Left renal pelvis (tissue), 4 donors: ENCODE results near the gene IFITM10. TPM values are rescaled to one million over a fixed set of nuclear protein-coding genes. Genes with fewer than 3 reads are reported as not detected.

Experiments used
- DNase-seq, 4 donors: peaks; one replicate each; pipeline ENCODE4 v3.0.0-alpha.2; 2013; ENCODE audit warnings: low read depth in 4 of 4, low spot score in 3 of 4
- polyA plus RNA-seq, 4 donors: library from polyadenylated mRNA; unstranded; fragments of 120-200 nt; gene quantifications; one replicate each; pipeline ENCODE4 v1.2.1, GENCODE V29; 2013; ENCODE audit not compliant: insufficient read length in 4 of 4

The IFITM10 gene
- polyA plus RNA-seq, 4 donors = 0.11 to 0.47 (median 0.22) TPM

DNA sequence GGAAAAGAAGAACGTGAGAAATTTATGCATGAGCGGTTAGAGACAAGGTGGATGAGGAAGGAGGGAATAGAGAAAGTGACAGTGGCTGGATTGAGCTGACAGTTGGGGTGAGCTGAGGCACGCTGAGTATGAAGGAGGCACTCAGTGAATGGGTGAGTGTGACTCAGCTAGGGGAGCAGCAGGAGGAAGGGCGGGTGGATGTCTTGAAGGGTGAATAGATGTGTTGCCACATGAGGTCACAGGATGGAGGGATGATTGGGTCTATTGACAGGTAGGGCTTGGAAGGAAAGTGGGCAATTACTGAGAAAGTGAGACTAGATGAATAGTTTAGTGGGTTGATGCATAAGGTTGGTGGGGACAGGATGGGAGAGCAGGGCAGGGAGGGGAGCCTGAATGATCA is 8.0 kb downstream of the IFITM10 start:
- no peak for DNase-seq

DNA sequence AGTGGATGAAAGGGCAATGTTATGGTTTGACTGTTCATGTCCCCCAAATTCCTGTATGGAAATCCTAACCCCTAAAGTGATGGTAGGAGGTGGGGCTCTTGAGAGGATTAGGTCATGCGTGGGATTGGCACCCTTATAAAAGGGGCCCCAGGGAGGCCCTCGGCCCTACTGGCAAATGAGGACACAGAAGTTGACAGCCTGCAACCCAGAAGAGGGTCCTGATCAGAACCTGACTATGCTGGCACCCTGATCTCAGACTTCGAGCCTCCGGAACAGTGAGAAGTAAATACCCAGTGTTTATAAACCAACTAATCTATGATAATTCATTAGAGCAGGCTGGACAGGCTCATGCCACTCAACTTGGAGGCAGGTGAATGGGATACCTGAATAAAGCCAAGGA is 8.7 kb downstream of the IFITM10 start:
- no peak for DNase-seq

DNA sequence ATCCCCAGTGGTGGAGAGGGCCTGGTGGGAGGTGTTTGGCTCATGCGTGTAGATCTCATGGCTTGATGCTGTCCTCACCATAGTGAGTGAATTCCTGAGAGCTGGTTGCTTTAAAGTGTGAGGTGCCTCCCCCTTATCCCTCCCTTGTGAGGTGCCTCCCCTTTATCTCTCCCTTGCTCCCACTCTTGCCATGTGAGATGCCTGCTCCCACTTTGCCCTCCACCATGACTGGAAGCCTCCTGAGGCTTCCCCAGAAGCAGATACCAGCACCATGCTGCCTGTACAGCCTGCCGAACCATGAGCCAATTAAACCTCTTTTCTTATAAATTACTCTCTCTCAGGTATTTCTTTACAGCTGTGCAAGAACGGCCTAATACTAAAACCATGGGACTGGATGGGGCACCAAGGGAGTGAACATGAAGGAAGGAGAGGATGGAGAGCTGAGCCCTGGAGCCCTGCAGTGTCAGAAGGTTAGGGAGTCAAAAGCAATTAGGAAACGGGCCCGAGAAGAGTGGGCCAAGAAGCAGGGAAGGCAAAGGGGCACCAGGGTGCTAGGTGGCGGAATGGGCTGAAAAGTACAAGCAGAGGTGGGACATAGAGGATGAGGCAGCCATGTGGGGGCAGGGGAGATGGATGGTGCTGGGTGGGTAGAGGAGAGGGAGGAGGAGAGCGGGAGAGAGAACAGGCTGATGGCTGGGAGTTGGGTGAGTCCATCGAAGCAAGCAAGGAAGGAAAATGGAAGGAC is 9.4 kb downstream of the IFITM10 start:
- no peak for DNase-seq

DNA sequence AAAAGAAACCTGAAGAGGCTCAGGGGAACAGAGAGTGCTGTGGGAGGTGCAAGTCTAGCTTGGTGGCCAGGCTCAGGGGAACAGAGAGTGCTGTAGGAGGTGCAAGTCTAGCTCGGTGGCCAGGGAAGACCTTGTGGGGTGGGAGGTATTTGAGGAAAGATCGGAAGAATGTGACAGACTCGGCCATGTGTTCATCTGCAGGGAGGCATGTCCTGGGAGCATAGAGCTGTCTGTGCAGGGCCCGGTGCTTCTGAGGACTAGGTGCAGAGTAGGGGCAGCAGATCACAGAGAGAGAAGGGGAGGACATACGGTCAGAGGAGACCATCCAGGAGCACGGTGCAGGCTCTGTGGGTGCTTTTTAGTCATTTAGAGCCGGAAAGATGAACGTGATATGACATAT is 10.8 kb downstream of the IFITM10 start:
- DNase-seq = no peak

DNA sequence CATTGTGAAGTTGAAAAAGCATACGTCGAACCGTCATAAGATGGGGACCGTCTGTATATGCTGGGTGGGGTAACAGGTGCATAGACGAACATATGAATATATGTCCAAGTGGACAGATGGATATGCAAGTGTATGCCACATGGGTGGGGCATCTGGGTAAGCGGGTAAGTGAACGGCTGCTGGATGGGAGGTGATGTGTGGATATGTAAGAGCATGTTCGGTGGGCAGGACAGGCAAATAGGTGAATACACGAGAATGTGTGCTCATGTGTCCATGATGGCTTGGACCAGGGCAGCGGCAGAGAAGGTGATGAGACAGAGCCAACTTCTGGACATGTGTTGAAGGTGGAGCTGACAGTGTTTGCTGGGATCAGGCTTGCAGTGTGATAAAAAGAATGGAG is 12.0 kb downstream of the IFITM10 start:
- no peak for DNase-seq

DNA sequence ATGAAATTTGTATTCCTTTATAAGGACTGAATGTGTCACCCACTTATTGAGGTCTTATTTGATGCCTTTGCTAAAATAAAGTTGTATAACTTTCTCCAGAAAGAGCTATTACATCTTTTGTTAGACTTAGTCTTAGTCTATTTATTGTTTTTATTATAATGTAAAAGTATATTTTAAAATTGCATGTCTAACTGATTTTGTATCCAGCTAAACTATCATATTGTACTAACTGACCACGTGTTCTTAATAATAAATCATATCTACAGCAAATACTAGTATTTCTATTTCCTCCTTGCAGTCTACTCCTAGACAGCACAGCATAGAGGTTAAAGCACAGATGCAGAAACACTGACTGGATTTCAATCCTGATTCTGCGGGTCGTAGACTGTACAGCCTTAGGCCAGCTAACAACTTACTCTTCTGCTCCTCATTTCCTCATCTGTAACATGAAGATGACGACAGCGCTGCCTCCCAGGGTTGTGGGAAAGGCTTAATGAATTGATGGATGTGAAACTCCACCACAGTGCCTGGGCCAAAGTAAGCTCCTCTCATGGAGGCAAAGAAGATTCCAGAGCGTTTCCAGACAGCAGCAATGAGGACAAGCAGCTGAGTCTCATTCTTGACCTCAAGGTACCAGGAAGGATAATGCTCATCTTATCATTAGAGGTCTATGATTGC is 13.2 kb downstream of the IFITM10 start:
- DNase-seq = no peak

DNA sequence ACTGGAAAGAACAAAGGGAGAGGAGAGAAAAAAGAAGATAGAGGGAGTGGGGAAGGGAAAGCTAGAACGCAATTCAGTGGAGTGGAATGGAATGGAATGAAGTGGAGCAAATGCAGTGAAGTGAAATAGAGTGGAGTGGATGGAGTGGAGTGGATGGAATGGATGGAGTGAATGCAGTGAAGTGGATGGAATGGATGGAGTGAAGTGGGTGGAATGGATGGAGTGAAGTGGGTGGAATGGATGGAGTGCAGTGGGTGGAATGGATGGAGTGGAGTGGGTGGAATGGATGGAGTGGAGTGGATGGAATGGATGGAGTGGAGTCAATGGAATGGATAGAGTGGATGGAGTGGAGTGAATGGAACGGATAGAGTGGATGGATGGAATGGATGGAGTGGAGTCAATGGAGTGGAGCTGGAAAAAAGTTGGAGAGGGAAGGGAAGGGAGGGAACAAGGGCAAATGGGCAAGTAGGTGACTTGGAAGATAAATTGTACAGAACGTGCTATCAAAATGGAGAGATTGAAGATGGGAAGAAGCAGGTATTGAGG is 13.9 kb downstream of the IFITM10 start:
- DNase-seq = no peak

DNA sequence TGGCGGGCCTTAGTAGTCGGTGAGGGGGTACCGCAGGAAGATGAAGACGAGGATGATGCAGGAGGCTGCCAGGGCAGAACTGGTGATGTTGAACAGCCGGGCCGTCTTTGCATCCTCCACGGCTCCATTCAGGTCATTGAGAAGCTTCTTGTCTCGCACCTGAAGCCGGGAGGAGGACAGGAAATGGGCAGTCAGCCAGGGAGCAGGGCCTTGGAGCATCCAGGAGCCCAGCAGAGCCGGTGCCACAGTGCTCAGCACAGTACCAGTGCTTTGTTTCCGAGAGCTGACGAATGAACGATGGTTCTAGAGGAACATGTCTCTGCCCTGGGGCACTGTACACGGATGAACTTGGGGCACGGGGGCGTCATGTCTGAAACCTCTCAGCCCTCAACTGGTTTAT is 15.1 kb downstream of the IFITM10 start:
- DNase-seq = no peak

DNA sequence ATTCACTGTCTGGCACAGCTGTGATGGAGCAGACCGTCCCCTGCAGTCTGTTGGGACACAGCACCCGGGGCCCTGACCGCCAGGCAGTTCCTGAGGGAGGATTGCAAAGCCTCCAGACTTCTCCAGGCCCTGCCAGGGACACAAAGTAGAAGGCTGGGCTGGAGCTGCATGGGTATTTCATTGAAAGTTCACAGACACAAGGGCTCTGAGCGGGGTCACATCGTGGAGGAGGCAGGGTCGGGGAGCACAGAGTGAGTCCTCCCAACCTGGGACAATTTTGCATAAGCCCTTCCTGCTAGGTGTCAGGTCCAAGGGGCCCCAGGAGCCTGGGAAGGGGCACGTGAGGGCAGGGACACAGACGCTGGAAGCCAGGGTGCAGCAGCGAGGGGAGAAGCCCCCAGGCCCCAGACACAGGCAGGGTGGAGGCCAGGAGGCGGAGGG is 15.7 kb downstream of the IFITM10 start:
- no peak for DNase-seq

DNA sequence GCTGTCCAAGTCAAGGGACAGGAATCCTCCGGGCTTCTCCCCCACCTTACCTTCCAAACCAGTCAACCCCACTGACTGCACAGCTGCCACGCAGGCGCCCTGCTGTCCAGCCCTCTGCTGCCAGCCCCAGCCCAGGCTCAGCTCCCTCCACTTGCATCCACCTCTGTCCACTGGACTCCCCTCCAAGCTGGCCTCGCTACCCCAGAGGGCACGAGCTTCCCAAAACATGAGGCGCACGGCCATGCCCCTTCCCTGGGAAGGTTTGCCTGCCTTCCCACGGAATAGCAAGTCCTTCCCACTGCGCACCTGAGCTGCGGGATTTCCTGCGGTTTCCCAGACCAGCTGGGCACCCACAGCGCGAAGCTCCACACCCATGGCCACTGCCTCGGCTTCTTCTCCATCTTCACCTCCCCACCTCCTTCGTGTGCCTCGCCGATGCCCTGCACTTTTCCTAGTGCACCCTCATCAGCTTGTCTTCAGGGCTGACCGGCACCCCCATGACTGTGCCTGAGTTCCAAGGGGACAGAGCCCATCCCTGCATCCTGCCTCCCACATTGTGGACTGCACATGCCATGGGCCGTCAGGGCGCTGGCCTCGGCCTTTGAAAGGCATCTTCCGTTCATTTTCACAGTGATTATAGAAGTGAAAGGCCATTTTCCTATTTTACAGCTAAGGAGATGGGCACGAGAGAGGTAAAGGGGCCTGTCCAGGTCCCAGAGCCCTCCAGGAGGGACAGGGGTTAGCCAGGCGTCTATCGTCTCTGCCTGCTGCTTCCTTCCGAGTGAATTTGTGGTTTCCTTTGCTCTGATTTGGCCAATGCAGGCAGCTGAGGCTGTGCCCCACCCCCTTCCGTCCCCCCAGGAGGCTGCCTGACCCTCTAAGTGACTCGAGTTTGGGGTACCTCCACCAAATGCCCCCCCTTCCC is 16.4 kb downstream of the IFITM10 start:
- no peak for DNase-seq

DNA sequence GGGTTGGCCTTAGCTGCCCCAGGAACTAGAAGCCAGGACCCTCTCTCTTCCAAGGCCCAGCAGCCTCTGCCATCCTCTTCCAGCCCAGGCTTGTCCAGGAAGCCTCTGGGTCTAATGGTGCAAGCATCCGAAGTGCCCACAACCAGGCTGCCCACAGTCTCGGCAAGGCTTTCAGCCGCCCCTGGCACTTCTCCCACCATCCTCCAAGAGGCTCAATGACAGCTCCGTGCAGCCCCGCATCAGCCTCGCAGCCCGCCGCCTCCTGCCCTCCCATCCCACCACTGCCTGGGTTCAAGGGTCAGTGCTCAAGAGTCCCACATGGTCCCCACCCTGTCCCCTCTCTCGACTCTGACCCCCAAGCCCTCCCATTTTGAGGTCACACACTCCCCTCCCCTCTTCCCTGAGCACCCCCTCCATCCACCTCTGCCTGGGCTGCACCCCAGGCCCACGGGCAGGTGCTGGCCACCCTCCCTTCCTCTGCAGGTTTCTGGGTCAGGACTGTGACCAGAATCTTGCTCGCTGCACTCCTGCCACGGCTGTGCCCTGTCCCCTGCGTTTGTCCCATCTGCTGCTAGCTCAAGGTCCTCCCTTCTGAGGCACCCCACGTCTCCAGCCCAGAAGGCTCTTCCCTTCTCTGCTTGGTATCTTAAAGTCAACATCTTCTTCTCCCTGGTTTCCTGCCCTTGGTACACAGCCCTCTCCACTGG is 17.2 kb downstream of the IFITM10 start:
- DNase-seq = no peak

DNA sequence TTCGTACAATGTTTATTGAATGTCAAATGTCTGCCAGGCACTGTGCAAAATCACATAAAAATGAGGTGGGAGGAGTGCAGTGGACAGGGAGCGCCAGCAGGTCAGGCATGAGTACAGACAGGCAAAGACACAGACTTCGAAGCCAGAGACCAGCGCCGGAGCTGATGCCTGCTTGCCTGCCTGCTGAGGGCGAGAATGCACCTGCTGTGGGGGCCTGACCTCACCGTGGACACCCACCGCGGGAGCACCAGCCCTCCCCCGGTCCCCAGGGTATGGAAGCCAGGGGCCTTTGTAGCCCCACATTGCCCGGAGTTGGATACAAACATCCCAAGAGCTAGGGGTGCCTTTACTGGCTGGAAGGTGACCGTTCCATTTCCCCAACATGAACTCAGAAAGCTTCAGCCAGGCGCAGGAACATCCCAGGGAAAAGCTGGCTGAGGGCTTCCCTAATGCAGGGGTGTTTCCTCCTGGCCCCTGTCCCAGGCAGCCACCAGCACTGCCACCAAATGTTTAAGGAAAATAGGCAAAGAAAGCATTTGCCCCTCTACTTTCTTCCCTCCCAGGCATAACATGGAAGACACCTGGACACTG is 17.9 kb downstream of the IFITM10 start:
- DNase-seq = no peak

DNA sequence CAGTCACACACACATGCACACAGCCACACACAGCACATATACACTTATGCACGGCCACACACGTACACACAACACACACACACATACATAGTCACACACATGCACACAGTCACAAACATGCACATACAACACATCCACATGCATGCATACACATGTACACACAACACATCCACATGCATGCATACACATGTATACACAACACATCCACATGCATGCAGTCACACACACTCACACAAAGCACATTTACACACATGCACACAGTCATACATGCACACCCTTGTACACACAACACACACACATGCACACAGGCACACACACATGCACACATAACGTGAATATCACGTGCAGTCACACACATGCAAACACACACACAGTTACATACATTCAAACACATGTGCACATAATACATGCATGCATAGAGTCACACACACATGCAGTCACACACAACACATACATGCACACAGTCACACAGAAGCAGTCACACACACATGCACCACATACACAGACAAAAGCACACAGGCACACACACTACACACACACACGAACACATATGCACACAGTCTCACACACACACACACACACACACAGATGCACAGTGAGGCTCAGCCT is 18.8 kb downstream of the IFITM10 start:
- DNase-seq = no peak

DNA sequence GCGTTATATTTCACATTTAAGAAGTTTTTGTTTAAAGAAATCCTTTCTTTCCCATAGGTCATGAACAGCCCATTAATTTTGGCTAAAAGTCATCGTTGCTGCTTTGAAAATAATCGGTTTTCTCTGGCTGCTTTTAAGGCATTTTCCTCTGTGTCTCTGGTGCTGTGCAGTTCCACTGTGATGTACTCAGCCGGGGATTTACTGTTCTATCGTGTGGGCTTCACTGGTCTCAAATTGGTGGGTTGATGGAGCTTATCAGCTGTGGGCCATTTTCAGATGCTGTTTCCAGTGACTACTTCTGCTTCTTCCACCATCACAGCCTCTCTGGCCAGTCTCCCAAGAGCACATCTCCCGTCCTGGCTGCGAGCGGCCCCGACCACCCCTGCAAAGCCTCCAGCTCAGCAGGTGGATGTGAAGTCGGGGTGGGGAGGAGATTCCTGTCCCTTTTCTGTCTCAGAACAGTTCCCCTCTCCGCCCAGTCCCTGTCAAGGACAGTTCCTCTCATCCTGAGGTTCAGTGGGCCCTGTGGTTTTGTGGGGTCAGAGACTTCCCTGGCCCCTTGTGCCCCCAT is 20.3 kb downstream of the IFITM10 start:
- no peak for DNase-seq

DNA sequence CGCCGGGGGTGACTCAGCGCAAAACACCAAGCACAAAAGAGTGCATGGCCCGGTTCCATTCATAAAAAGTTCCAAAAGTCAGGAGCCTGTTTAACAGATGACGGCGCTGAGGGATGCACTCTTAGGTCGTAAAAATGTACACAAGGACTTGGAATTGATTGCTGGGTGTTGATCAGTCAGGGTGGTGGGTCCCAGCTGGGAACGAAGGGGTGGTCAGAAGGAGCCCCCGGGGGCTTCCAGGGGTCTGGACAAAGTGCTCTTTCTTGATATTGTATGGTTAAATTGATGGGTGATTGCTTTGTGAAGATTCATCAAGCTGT is 20.7 kb downstream of the IFITM10 start:
- no peak for DNase-seq

DNA sequence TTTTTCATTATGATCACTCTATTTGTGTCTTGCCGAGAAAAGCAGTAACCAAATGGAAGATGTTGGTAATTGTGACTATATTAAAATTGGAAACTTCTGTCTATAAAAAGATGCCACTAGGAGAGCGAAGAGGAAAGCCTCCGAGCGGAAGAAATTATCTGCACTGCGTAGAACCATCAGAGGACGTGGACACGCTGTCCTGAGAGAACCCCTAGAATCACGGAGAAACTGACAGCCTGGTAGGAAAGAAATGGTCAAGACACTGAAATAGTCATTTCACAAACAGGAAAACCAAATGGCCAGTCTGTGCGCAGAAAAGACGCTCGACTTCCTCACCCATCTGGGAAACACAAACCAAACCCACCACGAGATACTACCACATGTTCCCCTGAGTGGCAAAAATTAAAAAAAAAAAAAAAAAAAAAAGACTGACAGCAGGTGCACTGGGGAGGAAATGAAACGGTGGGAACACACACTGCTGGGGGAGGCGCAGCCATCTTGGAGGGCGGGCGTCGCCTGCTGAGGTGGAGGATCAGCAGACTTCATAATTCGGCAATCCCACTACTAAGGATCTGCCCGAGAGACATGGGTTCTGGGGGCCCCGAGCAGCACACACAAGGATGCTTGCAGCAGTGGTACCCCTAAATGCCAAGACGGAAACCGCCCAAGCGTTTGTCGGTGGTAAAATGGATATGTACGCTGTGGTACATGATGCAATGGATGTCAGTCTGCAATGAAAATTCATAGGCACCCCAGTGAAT is 21.3 kb downstream of the IFITM10 start:
- no peak for DNase-seq

DNA sequence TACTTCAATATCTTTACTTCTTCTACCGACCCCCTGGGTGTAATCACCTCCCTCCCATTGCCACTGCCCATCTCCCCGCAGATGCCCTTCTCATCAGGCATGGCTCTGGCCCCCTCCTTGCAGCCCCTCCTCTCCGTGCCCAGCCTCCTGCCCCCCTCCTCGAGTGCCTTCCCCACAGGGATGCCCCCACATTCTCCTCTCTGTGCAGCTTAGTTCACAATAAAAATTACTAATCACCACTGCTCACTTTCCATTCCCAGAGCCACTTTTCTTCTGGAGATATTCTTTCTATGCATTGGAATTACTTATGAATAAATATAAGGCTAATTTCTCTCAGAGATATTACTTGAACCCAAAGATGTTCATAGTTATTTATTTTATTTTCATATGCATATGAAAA is 22.1 kb downstream of the IFITM10 start:
- no peak for DNase-seq

DNA sequence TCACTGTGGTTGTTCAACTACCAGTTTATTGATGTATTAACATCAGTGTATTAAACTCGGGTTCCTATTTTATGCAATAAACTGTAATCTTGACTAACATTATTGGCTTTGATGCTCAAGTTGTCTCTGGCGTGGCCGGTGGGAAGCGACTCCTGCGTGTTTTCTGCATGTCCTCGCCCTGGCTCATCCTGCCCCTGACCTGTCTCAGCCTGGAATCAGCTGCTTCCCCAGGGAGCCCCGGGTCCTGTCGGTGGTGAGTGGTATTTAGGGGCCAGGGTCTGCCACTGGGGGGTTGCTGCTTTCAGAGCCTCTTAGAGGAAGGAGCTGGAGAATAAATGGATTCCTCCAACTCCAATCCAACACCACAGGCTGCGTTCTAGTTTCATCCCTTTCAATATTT is 22.5 kb downstream of the IFITM10 start:
- DNase-seq = no peak
